GM21367 (cell line): ENCODE data around the gene SFXN5.
"Not testable (repeated sequence)": the region's sequence is repeated elsewhere in the genome, so short reads cannot be mapped to it uniquely, and the experiment has no call there.

Experiments
- ATAC-seq: cut with Tn5 transposase; IDR thresholded peaks from one replicate; pipeline ENCODE4 v1.9.1; 2021; ENCODE audit not compliant: unreplicated experiment

Gene SFXN5

DNA sequence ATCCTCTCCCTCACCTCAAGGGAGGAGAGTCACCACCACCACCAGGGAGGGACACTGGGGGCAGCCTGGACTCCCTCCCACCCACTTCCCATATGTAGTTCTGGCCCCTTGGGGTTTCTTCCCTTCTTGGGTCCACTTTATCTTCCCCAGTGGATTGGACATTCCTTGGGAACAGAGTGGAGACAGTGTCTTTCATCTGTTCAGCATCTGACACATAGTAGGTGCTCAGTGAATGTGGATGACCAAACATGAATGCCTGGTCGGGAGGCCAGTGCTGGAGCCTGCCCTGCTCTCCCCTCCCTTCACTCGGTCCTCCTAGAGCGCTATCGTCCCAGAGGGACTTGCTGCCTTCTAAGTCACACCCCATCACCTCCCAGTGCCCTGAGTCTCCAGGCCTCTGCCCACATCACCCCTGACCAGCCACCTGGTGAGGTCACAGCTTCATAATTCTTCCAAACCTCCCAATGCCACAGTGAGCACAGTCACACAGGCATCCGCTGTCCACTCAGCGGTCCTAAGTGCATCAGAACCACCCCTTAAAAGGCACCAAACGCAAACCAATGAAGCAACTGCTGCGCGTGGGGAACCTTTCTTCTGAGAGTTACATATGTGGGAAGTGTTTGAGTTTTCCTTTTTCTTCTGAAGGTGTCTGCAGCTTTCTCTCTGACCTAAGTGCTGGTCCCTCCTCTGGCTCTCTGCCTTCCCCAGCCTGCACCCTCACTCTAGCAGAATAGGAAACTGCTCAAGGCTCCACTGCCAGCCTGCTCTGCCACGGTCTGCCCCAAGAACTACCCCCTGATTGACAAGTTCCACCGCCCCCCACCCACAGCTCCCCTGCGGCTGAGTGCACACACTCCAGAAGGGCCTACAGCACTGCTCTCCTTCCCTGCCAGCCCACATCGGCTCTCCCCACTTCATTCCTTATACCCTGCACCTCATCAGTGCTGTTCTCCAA lies 7.2 kb upstream of the SFXN5 start:
- ATAC-seq, result no peak

DNA sequence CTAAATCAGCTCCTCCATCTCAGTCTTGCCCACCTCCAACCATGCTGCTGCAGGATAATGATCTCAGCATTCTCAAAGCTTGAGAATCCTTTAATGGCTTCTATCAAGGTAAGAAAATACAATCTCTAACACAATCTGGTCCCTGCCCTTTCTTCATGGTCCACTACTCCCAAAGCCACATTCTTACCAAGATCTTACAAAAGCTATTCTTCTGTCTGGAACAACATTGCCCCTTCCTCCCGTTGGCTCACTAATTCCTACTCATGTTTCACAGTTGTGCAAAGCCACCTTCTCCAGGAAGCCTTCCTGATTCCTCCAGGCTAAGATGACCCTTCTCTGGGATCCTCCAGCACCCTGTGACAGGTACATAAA lies 5.9 kb upstream of the SFXN5 start:
- ATAC-seq, result no peak

DNA sequence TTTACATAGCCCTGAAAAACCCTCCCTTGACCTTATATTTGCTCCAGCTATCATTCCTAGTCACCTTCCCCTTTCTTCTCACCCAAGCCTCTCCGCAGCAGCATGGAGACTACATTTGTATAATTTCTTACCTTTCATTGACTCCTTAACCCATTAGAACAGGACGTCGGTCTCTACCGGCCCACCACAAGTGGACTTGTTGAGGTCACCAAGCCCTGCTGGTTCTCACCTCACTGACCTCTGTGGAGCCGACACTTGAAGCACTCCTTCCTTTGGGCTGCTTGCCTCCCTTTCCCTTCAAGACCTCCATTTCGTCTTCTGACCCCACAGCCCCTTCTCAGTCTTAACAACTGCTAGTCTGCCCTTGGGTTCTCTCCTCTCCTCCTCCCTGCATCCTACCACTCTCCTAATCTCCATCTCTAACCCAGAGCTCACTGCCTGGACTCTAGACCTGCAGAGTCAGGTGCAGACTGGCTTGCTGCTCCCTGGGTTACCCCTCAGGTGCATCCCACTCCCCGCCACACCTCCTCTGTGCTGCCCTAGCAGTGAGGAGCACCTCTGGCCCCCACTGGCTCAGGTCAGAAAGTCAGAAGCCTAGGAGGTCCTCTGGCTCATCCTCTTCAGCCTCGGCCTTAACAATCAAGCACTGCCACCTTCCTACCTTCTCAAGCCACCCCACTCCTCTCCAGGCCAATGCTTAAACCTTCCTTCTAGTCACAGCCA lies 5.3 kb upstream of the SFXN5 start:
- ATAC-seq, result no peak

DNA sequence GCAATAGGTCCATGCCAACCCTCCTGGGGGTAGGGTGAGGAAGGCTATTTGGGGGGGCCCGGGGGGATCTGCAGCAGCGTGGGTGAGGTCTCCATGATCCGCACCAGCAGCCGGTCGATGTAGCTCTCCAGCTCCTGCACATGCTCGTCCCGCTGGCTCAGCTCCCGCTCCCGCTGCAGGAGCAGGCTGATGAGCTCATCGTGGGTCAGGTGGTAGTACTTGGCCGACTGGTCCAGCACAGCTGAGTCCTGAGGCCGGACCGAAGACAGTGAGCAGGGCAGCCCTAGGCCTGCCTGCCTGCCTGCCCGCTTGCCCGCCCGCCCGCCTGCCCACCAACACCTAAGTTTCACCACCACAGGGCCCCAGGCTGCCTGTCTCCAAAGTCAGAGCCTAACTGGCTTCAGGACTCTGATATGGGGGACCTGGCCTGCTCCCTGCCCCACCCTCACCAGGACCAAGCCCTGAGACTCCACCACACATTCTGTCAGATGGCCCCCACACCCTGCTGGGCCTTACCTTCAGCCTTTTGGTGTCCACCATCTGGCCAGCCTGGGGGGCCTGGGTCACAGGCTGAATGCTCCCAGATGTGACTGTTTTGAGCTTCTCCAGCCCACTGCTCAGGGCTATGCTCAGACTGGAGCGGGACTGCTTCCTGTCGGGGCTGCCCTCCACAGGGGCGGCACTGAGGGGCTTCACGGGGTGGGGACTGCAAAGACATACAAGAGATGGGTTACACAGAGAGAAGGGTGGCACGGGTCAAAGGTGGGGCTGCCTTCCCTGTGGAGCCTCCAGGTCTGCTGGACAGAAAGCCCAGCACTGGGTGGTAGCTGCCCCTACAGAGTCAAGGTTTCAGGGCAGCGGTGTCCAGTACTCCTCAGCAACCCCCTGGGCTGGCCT lies 4.2 kb upstream of the SFXN5 start:
- ATAC-seq, result no peak

DNA sequence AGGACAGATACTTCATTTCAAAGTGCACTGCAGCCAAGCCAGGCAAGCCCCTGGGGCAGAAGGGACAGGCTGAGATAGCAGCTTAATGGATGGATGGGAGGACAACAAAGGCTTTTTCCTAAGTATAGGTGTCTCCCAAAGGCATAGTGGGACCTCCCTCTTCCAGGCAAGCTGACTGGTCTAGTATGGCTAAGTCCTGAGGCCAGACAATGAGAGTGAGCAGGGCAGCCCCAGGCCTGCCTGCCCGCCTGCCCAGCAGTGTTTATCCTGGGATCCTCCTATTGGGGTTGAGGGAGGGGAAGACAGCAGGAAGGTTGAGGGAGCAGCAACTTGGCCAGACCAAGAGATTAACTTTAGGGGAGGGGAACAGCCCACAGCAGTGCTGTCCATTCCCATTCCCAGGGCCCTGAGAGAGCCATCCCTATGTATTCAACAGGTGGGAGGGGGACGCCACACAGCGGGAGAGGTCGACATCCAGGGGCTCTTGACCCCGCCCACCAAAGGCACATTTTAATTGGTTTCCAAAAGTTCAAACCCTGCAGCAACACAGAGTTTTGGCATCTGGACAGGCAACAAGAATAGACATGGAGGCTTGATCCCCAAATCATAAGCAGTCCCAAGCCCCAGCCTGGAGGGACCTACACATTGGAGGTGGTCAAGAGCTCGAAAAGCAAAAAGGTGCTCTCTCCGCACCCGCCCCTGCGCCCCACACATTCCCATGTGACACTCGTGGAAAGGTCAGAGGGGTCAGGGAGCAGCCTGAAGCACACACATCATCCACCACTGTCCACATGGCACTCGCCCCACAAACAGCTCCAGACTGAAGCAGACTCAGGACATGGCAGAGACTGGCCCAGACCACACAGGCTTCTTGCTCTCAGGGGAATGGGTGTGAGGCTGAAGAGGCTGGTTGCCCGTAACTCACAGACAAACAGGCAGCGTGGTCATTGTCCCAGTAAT lies 2.9 kb upstream of the SFXN5 start:
- ATAC-seq, result no peak

DNA sequence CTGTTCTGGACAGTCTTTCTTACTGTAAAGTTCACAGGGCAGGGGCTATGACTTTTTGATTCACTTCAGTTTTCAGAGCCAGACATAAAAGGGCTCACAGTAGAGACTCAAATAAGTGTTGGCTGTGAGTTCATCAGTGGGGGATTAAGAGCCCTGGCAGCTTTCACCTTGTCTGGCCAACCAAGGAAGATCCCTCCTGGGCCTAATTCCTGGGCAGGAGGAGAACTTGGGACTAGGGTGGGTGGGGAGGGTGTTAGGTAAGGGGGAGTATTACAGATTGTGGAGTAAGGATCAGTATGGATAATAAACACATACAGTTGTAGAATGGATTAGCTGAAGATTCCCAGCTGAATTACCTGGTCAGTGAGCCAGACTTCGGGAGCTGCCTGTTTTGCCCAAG lies 904 bp upstream of the SFXN5 start:
- ATAC-seq, result no peak

DNA sequence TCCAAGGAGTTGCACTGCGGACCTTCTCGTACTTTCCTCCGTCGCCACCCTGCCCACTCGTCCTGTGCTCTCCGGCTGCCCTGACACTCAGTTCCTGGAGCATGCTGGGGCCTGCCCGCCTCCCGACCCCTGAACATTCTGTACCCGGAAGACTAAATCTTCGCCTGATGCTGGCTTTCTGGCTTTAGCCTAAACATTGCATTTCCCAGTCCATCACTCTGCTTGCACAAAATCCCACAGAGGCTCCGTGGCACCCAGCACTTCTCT lies 550 bp upstream of the SFXN5 start:
- ATAC-seq, result peak; percentile 20

DNA sequence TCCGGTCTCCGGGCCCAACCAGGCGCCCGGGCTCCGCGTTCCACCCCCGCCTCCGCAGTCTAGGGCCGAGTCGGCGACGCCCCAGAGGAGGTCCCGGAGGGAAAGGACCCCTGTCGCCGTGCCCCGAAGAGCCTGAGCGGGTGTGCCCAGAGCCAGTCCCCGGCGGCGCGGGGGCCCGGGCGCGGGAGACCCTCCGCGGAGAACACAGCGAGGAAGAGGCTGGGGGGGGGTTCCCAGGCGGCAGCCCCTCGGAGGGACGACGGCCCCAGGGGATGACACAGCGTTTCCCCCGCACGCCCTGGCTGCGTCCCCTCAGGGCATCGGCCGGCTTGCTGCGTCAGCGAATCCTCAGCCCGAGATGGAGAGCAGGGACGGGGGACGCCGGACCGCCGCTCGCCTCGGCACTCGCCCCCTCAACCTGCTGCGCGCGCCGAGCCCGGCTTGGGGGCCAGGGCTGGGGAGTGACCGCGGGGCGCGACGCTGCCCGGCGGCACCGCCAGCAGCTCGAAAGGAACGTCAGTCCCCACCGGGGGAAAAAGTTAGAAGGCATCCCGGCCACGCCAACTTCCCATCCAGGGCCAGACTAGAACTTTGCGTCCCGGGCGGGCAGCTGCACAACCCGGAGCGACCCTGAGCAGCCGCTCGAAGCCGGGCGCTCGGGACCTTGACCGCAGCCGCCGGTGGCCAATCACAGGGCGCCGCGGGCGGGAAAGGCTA lies 711 bp downstream of the SFXN5 start:
- ATAC-seq, result peak; percentile 2

DNA sequence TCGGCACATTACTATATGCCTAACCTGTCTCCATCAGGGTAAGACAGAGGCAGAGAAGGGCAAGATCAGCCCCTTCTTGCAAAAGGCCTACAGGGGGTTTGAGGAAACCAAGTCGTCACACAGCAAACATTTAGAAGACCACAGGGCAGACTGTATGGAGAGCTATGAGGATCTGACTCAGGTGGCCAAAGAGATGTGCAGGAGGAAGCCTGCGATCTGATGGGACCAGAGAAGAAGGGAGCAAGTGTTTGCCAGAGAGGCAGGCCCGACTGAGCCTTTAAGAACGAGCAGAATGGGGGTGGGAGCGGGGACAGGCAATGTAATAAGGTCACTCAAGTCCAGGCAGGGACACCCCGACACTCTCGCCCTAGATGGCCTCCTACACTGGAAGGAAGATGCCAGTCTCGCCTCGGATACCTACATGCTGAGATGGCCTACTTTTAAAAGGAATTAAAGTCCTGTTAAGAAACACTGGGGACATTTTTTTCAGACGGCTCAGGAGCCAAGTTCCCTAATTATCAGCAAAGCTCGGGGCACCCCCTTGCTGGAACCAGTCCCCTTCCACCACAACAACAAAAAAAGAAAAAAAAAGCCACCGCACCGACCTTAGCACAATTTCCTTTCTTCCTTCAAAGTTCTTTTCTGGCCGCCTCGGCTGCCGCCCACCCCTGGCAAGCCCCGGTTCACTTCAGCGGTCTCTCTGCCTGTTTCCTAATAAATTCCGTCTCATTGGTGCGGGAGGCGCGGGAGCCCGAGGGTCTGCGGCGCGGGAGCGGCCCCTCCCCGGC lies 1.5 kb downstream of the SFXN5 start:
- ATAC-seq, result no peak

DNA sequence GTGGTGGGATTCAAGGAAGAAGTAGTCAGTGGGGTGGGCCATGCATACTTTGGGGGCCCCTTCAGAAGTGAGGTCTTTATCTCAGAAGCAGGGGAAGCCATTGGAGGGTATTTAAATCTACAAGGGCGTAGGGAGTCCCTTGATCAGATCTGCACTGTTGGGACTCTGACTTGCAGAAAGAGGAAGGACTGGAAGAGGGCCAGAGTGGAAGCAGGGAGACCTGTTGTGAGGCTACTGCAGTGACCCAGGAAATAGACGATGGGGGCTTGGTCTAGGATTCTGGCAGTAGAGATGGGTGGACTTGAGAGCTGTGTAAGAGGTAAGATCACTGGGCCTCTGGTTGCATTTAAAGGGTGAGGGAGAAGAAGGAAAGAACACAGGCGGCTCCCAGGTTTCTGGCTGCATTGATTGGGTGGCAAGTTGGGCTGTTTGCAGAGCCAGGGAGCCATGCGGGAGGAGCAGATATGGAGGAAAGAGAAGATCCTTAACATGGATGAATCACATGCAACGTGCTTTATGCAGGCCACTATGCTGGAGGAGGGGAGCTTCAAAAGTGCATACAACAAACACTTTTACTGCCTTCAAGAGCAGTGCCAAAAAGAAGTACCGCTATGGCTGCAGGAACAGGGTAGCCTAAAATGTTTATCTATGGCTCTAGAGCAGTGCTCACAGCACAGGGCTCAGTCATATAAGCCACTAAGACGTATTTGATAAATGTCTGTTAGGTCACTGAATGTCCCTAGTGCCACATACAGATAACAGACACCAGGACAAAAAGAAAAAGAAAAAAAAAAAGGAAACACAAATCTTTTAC lies 2.3 kb downstream of the SFXN5 start:
- ATAC-seq, result no peak

DNA sequence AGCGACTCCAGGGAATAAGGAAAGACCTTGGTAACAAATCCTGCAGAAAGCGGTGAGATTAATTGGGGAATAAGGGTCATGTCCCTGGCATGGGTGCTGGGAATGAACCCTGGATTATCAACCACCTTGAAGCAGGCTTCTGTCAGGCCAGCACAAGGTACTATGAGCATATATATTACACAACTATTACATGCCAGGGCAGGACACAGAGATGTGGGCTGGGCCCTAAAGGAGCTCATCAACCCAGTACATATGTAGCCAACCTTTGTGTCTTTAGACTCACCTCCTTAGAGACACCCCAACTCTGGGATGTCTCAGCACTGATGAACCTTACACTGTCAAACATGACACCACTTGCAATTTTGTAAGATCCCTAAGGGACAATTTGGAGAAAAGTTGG lies 3.4 kb downstream of the SFXN5 start:
- ATAC-seq, result no peak

DNA sequence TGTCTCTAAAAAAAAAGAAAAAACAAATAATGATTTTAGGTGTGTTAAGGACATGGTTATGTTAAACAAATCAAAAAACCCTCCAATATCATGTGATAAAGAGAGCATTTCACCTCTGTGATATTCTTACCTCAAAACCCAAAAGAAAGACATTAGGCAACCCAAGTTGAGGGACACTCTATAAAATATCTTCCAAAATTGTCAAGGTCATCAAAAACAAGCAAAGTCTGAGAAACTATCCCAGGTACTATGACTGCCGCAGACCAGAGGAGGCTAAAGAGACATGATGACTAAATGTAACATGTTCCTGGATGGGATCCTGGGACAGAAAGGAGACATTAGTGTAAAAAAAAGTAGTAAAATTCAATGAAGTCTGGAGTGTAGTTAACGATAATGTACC lies 4.5 kb downstream of the SFXN5 start:
- ATAC-seq, result no peak

DNA sequence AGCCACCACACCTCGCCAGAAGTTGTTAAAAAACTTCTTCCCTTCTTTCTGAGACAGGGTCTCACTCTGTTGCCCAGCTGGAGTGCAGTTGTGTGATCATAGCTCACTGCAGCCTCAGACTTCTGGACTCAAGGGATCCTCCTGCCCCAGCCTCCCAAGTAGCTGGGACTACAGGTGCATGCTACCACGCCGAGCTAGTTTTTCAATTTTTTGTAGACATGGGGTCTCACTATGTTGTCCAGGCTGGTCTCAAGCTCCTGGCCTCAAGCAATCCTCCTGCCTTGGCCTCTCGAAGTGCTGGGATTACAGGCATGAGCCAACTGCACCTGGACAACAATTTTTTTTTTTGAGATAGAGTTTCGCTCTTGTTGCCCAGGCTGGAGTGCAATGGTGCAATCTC lies 6.4 kb downstream of the SFXN5 start:
- not testable (repeated sequence) for ATAC-seq

DNA sequence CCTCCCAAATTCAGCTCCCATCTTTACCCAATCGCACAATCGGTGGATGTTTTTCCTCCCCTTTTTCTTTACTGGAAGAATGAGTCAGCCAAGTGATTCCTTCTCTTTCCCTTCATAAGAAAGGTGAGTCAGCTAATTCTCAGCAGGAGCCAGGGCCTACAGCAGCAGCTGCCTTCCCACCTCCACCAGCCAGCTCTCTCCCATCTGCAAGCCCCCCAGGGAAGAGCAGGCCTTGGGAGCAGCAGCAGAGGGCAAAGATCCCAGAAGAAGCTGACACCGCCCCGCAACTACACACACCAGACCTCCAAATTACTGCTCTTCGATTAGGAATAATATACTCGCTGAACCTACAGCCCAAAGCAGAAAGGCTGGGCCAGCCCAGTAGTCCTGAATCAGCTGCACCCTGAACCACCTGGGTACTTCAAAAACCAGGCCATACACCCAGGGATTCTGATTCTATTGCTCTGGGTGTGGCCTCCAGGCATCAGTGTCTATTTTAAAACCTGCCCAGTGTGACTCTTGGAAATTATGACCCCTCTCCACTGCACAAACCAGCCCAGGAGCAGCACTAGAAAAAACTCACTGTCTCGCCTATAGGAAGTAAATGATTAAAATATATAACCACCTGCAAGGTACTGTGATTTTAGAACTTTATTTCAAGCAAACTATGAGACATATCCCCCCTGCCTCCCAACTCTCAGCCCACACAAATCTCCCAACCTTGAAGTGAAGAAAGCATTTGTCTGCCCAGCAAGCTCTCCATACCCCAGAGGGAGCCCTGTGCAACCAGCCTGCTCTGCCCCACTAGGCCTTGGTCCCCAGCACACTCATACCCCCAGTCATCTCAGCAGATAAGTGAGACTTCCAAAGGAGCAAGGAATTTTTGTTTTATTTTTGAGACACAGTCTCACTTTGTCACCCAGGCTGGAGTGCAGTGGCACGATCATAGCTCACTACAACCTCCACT lies 7.3 kb downstream of the SFXN5 start:
- ATAC-seq, result no peak

DNA sequence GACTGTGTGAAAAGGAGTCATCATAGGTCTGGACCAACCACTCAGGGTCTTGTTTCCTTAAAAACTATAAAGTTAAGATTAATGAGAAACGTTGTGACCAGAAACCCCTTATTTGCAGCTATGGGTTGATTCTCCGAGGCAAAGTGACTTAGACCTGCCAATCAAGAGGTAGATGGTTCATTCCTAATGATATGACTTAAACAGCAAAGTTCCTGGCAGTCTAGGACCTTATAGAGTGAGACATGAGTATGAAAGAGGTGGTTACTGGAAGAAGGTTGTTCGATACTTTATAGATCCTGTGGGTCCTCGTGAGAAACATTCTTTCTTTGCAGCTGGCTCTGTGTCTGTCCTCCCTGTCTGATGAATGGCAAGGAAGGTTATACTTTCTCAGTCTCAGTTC lies 8.0 kb downstream of the SFXN5 start:
- no peak for ATAC-seq

DNA sequence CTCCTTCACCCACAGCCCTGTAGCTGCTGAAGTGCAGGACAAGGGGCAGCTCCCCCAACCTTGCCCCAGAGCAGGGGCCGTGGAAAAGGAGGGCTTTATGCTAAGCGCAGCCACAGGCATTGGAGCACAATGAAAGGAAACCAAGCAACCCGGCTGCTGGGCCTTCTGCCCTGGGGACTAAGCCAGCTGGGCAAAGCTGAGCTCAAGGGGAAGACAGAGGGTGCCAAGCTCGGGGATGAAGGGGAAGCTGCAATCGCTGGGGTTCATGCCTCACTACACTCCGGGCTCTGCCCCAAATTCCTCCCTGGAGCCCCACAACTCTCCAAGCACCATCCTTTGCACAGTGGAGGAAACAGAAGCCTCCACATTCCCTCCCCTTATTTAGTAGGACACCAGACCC lies 12.4 kb downstream of the SFXN5 start:
- ATAC-seq, result no peak

DNA sequence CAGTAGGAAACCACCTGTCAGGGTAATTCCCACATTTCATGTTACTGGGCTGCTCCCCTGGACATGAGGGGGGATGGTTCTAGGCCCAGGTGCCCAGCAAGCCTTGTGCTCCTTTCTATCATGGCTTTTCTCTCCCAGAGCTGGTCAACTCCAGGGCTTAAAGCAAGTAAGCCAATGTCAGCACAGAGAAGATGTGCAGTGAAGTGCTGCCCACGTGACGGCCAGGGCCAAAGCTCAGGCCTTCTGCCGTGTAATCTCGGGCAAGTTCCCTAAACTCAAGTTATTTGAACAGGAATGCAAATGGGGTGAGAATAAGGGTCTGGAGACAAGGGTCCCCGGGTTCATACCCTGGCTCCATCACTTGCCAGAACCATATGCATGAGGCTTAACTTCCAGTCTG lies 16.5 kb downstream of the SFXN5 start:
- no peak for ATAC-seq
